ENCODE results near the gene ABHD10. TPM values are rescaled to one million over a fixed set of nuclear protein-coding genes. Genes with fewer than 3 reads are reported as not detected.

The ABHD10 gene
- total RNA-seq, 1 donor from 2014 or later: 22.6 TPM

GRCh38 chr3:111993038-111993437, 14.2 kb downstream of the ABHD10 start:
- no peak for TF ChIP-seq CTCF (IDR thresholded peaks at IDR 0.05; ENCODE audit: insufficient read depth, low read length, severe bottlenecking)
- H3K36me3 ChIP-seq (ENCODE audit: control insufficient read depth, insufficient read depth, low read length): peaks cover 4% of the 10 kb centered on the region
- H3K27me3 ChIP-seq (ENCODE audit: control insufficient read depth, insufficient read depth, low read length): no peaks in the 10 kb centered on the region
- no peak overlapping the region for H3K4me3 ChIP-seq (ENCODE audit: low read depth, low read length)
- FAIRE-seq: no peak
- DNase-seq (ENCODE audit: low read depth): no peak

- Histone ChIP-seq H3K27me3 (ENCODE audit: control insufficient read depth, insufficient read depth, low read length) (no peaks in the 10 kb centered on the region), H3K36me3 (ENCODE audit: control insufficient read depth, insufficient read depth, low read length) (no peaks in the 10 kb centered on the region), H3K4me3 (ENCODE audit: low read depth, low read length) (peak within 1 kb of the TSS; percentile 47)
- FAIRE-seq (no peak), DNase-seq (ENCODE audit: low read depth) (peak; percentile 63)
- no peak for TF ChIP-seq CTCF (IDR thresholded peaks at IDR 0.05; ENCODE audit: insufficient read depth, low read length, severe bottlenecking)
These were observed 20.0 kb downstream of the ABHD10 start, which contains the start of gene TAGLN3 for GRCh38 chr3:111998636-111999483. Gene TAGLN3 (plus strand): TSS chr3:111998922. CDS start chr3:111999423, 501 bp downstream.

- Histone ChIP-seq H3K27me3 (ENCODE audit: control insufficient read depth, insufficient read depth, low read length) (no peaks in the 10 kb centered on the region), H3K4me3 (ENCODE audit: low read depth, low read length) (peak overlapping the region; percentile 47), H3K36me3 (ENCODE audit: control insufficient read depth, insufficient read depth, low read length) (no peaks in the 10 kb centered on the region)
- FAIRE-seq (no peak), DNase-seq (ENCODE audit: low read depth) (no peak)
- TF ChIP-seq CTCF (IDR thresholded peaks at IDR 0.05; ENCODE audit: insufficient read depth, low read length, severe bottlenecking): no peak
These were observed 20.9 kb downstream of the ABHD10 start for GRCh38 chr3:111999484-112000324.

GRCh38 chr3:112000367-112000771, 21.5 kb downstream of the ABHD10 start:
- H3K4me3 ChIP-seq (ENCODE audit: low read depth, low read length): no peak overlapping the region
- no peaks in the 10 kb centered on the region for H3K36me3 ChIP-seq (ENCODE audit: control insufficient read depth, insufficient read depth, low read length)
- no peak for TF ChIP-seq CTCF (IDR thresholded peaks at IDR 0.05; ENCODE audit: insufficient read depth, low read length, severe bottlenecking)
- no peaks in the 10 kb centered on the region for H3K27me3 ChIP-seq (ENCODE audit: control insufficient read depth, insufficient read depth, low read length)
- no peak for FAIRE-seq
- no peak for DNase-seq (ENCODE audit: low read depth)

- no peaks in the 10 kb centered on the region for H3K27me3 ChIP-seq (ENCODE audit: control insufficient read depth, insufficient read depth, low read length)
- no peak overlapping the region for H3K4me3 ChIP-seq (ENCODE audit: low read depth, low read length)
- DNase-seq (ENCODE audit: low read depth) (no peak), FAIRE-seq (no peak)
- H3K36me3 ChIP-seq (ENCODE audit: control insufficient read depth, insufficient read depth, low read length): no peaks in the 10 kb centered on the region
- no peak for TF ChIP-seq CTCF (IDR thresholded peaks at IDR 0.05; ENCODE audit: insufficient read depth, low read length, severe bottlenecking)
These were observed 22.1 kb downstream of the ABHD10 start for GRCh38 chr3:112000966-112001365.

All from bronchial epithelial cell (primary cell).